Liver (tissue), 9 donors: Measurements from ENCODE around the gene MEIOB. TPM values are rescaled to one million over a fixed set of nuclear protein-coding genes. Genes with fewer than 3 reads are reported as not detected.

Source experiments
- DNase-seq: peaks from one replicate; pipeline ENCODE4 v3.0.0-alpha.2; 2017; ENCODE audit warnings: low spot score
- H3K27ac ChIP-seq, 2 donors: one replicate each; pipeline ENCODE4 v1.7.0; 2013; ENCODE audit warnings: inconsistent platforms in 2 of 2, low read length in 2 of 2, control low read depth in 1 of 2, low read depth in 1 of 2, mild to moderate bottlenecking in 1 of 2
- H3K27me3 ChIP-seq, 4 donors: one replicate each; pipeline versions ENCODE4 v1.6.1 to v1.7.0; 2013; ENCODE audit warnings: low read length in 3 of 4, inconsistent platforms in 1 of 4, mild to moderate bottlenecking in 1 of 4, moderate library complexity in 1 of 4; ENCODE audit not compliant: control insufficient read depth in 4 of 4, insufficient read depth in 4 of 4
- H3K36me3 ChIP-seq, 4 donors: one replicate each; pipeline versions ENCODE4 v1.6.1 to v1.7.0; 2013; ENCODE audit warnings: low read length in 3 of 4, mild to moderate bottlenecking in 3 of 4, low read depth in 1 of 4, moderate library complexity in 1 of 4; ENCODE audit not compliant: control insufficient read depth in 4 of 4, insufficient read depth in 3 of 4
- H3K4me1 ChIP-seq, 4 donors: one replicate each; pipeline versions ENCODE4 v1.6.1 to v1.7.0; 2013; ENCODE audit warnings: low read length in 3 of 4, mild to moderate bottlenecking in 3 of 4, moderate library complexity in 1 of 4; ENCODE audit not compliant: control insufficient read depth in 4 of 4, insufficient read depth in 4 of 4
- H3K4me3 ChIP-seq, 3 donors: one replicate each; pipeline versions ENCODE4 v1.6.1 to v1.7.0; 2013; ENCODE audit warnings: low read length in 3 of 3, control low read depth in 1 of 3, low read depth in 1 of 3, mild to moderate bottlenecking in 1 of 3
- H3K9ac ChIP-seq, 2 donors: one replicate each; pipeline ENCODE4 v1.7.0; 2013; ENCODE audit warnings: low read length in 2 of 2, mild to moderate bottlenecking in 2 of 2, moderate library complexity in 2 of 2, control low read depth in 1 of 2, low read depth in 1 of 2
- H3K9me3 ChIP-seq, 4 donors: one replicate each; pipeline versions ENCODE4 v1.6.1 to v1.7.0; 2013; ENCODE audit warnings: low read length in 3 of 4; ENCODE audit not compliant: control insufficient read depth in 4 of 4
- EGR1 ChIP-seq, 2 donors: IDR thresholded peaks; 2 replicates each; pipeline ENCODE4 v1.6.1; 2016 to 2018; ENCODE audit warnings: antibody characterized with exemption in 2 of 2, low read depth in 2 of 2
- FOXA1 ChIP-seq: IDR thresholded peaks from 2 replicates; pipeline ENCODE4 v1.6.1; 2016; ENCODE audit warnings: antibody characterized with exemption
- FOXA2 ChIP-seq: IDR thresholded peaks from 2 replicates; pipeline ENCODE4 v1.6.1; 2016; ENCODE audit warnings: antibody characterized with exemption
- GABPA ChIP-seq, 2 donors: IDR thresholded peaks in 1 of 2; conservative IDR thresholded peaks in 1 of 2; 2 replicates each; pipeline ENCODE4 v1.6.1; 2016; ENCODE audit warnings: antibody characterized with exemption in 2 of 2, mild to moderate bottlenecking in 1 of 2, moderate library complexity in 1 of 2
- HNF4A ChIP-seq, 2 donors: conservative IDR thresholded peaks; 2 replicates each; pipeline ENCODE4 v1.6.1; 2016; ENCODE audit warnings: antibody characterized with exemption in 2 of 2, mild to moderate bottlenecking in 2 of 2
- JUND ChIP-seq, 2 donors: IDR thresholded peaks; 2 replicates each; pipeline ENCODE4 v1.6.1; 2016; ENCODE audit warnings: antibody characterized with exemption in 2 of 2
- NR2F2 ChIP-seq: IDR thresholded peaks from 2 replicates; pipeline ENCODE4 v1.6.1; 2016; ENCODE audit warnings: antibody characterized with exemption
- RAD21 ChIP-seq, 2 donors: IDR thresholded peaks; 2 replicates each; pipeline ENCODE4 v1.6.1; 2016; ENCODE audit warnings: antibody characterized with exemption in 2 of 2, mild to moderate bottlenecking in 2 of 2
- RXRA ChIP-seq, 2 donors: IDR thresholded peaks; 2 replicates each; pipeline ENCODE4 v1.6.1; 2017 to 2018; ENCODE audit warnings: antibody characterized with exemption in 2 of 2, mild to moderate bottlenecking in 1 of 2
- SP1 ChIP-seq: IDR thresholded peaks from 2 replicates; pipeline ENCODE4 v1.6.1; 2018; ENCODE audit warnings: antibody characterized with exemption, mild to moderate bottlenecking
- TAF1 ChIP-seq: conservative IDR thresholded peaks from 2 replicates; pipeline ENCODE4 v1.6.1; 2016; ENCODE audit warnings: antibody characterized with exemption, mild to moderate bottlenecking
- YY1 ChIP-seq: IDR thresholded peaks from 2 replicates; pipeline ENCODE4 v1.6.1; 2016; ENCODE audit warnings: antibody characterized with exemption, mild to moderate bottlenecking
- WGBS: extraction: QIAGEN DNeasy Blood & Tissue Kit; methylation state at CpG from one replicate; pipeline ENCODE4 v1.1.7; 2013; 5-methylcytosine and 5-hydroxymethylcytosine counted together
- polyA plus RNA-seq, 2 donors: library from polyadenylated mRNA; stranded (reverse) in 1 of 2; unstranded in 1 of 2; fragments of 200-250 nt in 1 of 2; fragments of >200 nt in 1 of 2; fragmentation: Nextera tagmentation in 1 of 2; extraction: Ambion mirVana in 1 of 2; gene quantifications; one replicate each; pipeline versions ENCODE4 v1.2.1 to v1.2.3, GENCODE V29; 2013 to 2015
- total RNA-seq, 2 donors: library from RNA; depleted of rRNA; stranded (reverse); fragments of >200 nt; gene quantifications; one replicate each; pipeline ENCODE4 v1.2.3, GENCODE V29; 2014
- TF ChIP-seq, protein P1 (sequence below): IDR thresholded peaks from 2 replicates; pipeline ENCODE4 v1.6.1; 2016; ENCODE audit warnings: antibody characterized with exemption
- TF ChIP-seq, protein P2 (sequence below): fragments of 150-350 bp; IDR thresholded peaks from 2 replicates; pipeline ENCODE4 v1.5.1; 2017; ENCODE audit warnings: improper control_type of control experiment, low read depth, low read length; ENCODE audit not compliant: missing input control
- TF ChIP-seq, protein P3 (sequence below): IDR thresholded peaks from 2 replicates; pipeline ENCODE4 v1.6.1; 2016; ENCODE audit warnings: antibody characterized with exemption
- TF ChIP-seq, protein P4 (sequence below): IDR thresholded peaks from 2 replicates; pipeline ENCODE4 v1.6.1; 2016; ENCODE audit warnings: antibody characterized with exemption, mild to moderate bottlenecking
- donor health status: healthy.
- donor health status: healthy.
- donor health status: healthy.
- donor health status: healthy.
- donor health status: healthy.

MEIOB gene
- total and polyA plus RNA-seq, 4 donors = 0.33 to 2.2 TPM; not detected in 2

DNA sequence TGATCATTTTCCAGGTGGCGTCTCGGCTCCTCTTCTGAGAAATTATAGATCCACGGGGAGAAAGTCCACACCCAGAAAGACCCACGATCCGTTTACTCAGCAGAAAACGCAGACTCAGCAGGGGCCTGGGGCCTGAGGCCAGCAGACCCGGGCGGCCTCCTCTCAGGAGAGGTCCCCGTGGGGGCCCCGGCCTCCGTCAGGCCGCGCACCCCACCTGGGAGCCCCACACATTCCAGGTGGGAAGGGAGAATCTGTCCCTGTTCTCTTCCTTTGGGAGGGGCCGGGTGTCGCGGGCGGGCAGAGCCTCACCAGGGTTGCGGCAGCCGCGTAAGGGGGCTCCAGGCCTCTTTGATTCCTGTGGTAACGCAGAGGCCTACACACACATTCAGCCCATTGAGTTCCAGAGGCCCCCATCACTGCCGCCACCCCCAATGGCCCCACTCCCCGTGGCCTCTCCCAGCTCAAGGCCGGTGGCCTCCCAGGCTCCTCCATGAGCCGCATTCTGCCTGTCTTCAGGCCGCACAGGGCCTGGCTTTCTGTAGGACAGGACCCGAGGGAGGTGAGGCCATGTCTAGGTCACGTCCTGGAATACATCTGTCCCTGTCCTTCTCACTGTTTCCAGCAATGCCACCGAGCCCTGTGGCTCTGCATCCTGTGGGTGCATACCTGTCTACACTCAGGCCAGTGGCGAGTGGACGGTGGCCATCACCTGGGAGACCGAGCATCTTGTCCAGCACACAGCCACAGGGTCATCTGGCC is 76.9 kb downstream of the MEIOB start:
- H3K4me3 ChIP-seq = peak overlapping the region in 2 of 3 donors; percentile 60 to 70
- DNase-seq = no peak
- H3K9me3 ChIP-seq = no peaks in the 10 kb centered on the region
- peak overlapping the region in 1 of 2 donors; percentile 16 for H3K9ac ChIP-seq
- no peaks in the 10 kb centered on the region for H3K27me3 ChIP-seq
- H3K27ac ChIP-seq = peak overlapping the region; percentile 64 to 76
- WGBS = 49% methylated on average over 32 of the region's 32 CpGs
- peaks cover 20 to 50% (median 41%) of the 10 kb centered on the region in 4 donors for H3K4me1 ChIP-seq
- TF ChIP-seq FOXA1 = no peak
- TF ChIP-seq HNF4A (conservative IDR thresholded peaks at IDR 0.05) = peak in 1 of 2 donors; percentile 39
- H3K36me3 ChIP-seq = peaks cover 0 to 8% (median 0%) of the 10 kb centered on the region in 4 donors

DNA sequence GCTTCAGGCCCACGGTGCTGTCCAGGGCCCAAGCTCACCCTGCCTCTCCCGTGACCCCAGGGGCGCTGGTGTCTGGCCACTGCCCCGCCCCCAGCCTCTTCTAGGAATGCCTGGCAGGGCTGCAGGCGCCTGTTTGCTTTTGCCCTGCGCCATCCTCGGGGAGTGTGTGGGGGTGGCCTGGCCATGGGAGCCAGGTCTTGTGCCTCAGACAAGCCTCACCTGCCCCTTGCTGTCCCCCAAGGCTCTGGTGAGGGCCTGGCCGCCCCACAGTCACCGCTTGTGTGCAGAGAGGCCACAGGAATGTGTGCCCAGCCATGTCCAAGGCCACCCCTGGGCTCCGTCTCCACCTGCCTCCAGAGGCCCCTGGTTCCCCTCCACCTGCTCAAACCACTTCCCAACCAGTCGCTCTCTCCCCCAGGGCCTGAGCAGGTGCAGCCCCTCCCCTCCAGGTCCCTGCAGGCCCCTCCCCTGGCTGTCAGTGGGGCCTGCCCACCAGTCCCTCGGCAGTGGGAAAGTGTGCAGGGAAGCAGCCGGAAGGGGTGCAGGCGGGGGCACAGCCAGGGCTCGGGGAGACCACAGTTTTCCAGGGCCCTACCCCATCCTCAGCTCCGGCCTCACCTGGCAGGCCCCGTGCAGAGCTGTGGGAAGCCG is 77.6 kb downstream of the MEIOB start:
- peak overlapping the region; percentile 41 to 73 (median 70) for H3K4me3 ChIP-seq
- TF ChIP-seq, protein P1, sequence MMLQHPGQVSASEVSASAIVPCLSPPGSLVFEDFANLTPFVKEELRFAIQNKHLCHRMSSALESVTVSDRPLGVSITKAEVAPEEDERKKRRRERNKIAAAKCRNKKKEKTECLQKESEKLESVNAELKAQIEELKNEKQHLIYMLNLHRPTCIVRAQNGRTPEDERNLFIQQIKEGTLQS = no peak
- TF ChIP-seq, protein P2, sequence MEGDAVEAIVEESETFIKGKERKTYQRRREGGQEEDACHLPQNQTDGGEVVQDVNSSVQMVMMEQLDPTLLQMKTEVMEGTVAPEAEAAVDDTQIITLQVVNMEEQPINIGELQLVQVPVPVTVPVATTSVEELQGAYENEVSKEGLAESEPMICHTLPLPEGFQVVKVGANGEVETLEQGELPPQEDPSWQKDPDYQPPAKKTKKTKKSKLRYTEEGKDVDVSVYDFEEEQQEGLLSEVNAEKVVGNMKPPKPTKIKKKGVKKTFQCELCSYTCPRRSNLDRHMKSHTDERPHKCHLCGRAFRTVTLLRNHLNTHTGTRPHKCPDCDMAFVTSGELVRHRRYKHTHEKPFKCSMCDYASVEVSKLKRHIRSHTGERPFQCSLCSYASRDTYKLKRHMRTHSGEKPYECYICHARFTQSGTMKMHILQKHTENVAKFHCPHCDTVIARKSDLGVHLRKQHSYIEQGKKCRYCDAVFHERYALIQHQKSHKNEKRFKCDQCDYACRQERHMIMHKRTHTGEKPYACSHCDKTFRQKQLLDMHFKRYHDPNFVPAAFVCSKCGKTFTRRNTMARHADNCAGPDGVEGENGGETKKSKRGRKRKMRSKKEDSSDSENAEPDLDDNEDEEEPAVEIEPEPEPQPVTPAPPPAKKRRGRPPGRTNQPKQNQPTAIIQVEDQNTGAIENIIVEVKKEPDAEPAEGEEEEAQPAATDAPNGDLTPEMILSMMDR = no peak
- TF ChIP-seq EGR1 (IDR thresholded peaks at IDR 0.05; ENCODE audit: low read depth in 2 of 2) (no peak), FOXA1 (no peak), RXRA (IDR thresholded peaks at IDR 0.05) (peak; percentile 60 to 65), YY1 (peak; percentile 8), FOXA2 (no peak), HNF4A (conservative IDR thresholded peaks at IDR 0.05) (peak; percentile 29 to 43), RAD21 (IDR thresholded peaks at IDR 0.05) (peak in 1 of 2 donors; percentile 36), TAF1 (no peak), NR2F2 (peak; percentile 7), SP1 (peak; percentile 53), JUND (IDR thresholded peaks at IDR 0.05) (no peak), GABPA (IDR thresholded peaks at IDR 0.05 in 1 of 2, conservative IDR thresholded peaks at IDR 0.05 in 1 of 2) (no peak)
- TF ChIP-seq, protein P3, sequence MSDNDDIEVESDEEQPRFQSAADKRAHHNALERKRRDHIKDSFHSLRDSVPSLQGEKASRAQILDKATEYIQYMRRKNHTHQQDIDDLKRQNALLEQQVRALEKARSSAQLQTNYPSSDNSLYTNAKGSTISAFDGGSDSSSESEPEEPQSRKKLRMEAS = no peak
- TF ChIP-seq, protein P4, sequence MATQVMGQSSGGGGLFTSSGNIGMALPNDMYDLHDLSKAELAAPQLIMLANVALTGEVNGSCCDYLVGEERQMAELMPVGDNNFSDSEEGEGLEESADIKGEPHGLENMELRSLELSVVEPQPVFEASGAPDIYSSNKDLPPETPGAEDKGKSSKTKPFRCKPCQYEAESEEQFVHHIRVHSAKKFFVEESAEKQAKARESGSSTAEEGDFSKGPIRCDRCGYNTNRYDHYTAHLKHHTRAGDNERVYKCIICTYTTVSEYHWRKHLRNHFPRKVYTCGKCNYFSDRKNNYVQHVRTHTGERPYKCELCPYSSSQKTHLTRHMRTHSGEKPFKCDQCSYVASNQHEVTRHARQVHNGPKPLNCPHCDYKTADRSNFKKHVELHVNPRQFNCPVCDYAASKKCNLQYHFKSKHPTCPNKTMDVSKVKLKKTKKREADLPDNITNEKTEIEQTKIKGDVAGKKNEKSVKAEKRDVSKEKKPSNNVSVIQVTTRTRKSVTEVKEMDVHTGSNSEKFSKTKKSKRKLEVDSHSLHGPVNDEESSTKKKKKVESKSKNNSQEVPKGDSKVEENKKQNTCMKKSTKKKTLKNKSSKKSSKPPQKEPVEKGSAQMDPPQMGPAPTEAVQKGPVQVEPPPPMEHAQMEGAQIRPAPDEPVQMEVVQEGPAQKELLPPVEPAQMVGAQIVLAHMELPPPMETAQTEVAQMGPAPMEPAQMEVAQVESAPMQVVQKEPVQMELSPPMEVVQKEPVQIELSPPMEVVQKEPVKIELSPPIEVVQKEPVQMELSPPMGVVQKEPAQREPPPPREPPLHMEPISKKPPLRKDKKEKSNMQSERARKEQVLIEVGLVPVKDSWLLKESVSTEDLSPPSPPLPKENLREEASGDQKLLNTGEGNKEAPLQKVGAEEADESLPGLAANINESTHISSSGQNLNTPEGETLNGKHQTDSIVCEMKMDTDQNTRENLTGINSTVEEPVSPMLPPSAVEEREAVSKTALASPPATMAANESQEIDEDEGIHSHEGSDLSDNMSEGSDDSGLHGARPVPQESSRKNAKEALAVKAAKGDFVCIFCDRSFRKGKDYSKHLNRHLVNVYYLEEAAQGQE = no peak
- DNase-seq = no peak
- peaks cover 20 to 57% (median 44%) of the 10 kb centered on the region in 4 donors for H3K4me1 ChIP-seq
- 31% methylated on average over 18 of the region's 18 CpGs for WGBS
- H3K27me3 ChIP-seq = no peaks in the 10 kb centered on the region
- H3K36me3 ChIP-seq = peaks cover 0 to 15% (median under 1%) of the 10 kb centered on the region in 4 donors
- H3K9ac ChIP-seq = peak overlapping the region in 1 of 2 donors; percentile 16
- H3K27ac ChIP-seq = peak overlapping the region; percentile 64 to 76
- H3K9me3 ChIP-seq = no peaks in the 10 kb centered on the region
